Peyer's patch (tissue), 4 donors: ENCODE data around the gene RBM19. TPM values are rescaled to one million over a fixed set of nuclear protein-coding genes. Genes with fewer than 3 reads are reported as not detected.
"Not testable (repeated sequence)": the region's sequence is repeated elsewhere in the genome, so short reads cannot be mapped to it uniquely, and the experiment has no call there.

Experiments
- DNase-seq, 3 donors: peaks; one replicate each; pipeline ENCODE4 v3.0.0-alpha.2; 2017 to 2019
- H3K27ac ChIP-seq, 4 donors: fragments of 200-600 bp; sonication (generic); one replicate each; pipeline ENCODE4 v1.5.1; 2016 to 2019
- H3K27me3 ChIP-seq, 2 donors: fragments of 200-600 bp; sonication (generic); one replicate each; pipeline ENCODE4 v1.5.1; 2019
- H3K36me3 ChIP-seq, 3 donors: fragments of 200-600 bp; sonication (generic); one replicate each; pipeline ENCODE4 v1.5.1; 2016 to 2019
- H3K4me1 ChIP-seq, 4 donors: fragments of 200-600 bp; sonication (generic); one replicate each; pipeline ENCODE4 v1.5.1; 2016 to 2019
- H3K4me3 ChIP-seq, 4 donors: fragments of 200-600 bp; sonication (generic); 1 replicate in 3 of 4; 2 replicates in 1 of 4; pipeline ENCODE4 v1.5.1; 2016 to 2019; ENCODE audit warnings: mild to moderate bottlenecking in 1 of 4
- H3K9me3 ChIP-seq, 4 donors: fragments of 200-600 bp; sonication (generic); one replicate each; pipeline ENCODE4 v1.5.1; 2016 to 2019; ENCODE audit warnings: mild to moderate bottlenecking in 1 of 4
- CTCF ChIP-seq, 6 experiments: fragments of 450-650 bp in 4 of 6; fragments of 200-600 bp in 2 of 6; sonication (generic) in 1 of 6; IDR thresholded peaks; one replicate each; pipeline ENCODE4 v1.5.1; 2017 to 2019; ENCODE audit warnings: antibody characterized with exemption in 6 of 6, mild to moderate bottlenecking in 3 of 6, moderate library complexity in 1 of 6
- POLR2A ChIP-seq, 2 donors: fragments of 450-650 bp; IDR thresholded peaks; one replicate each; pipeline ENCODE4 v1.5.1; 2017; ENCODE audit warnings: antibody characterized with exemption in 2 of 2, mild to moderate bottlenecking in 2 of 2, moderate library complexity in 2 of 2
- total RNA-seq, 4 donors: library from RNA; depleted of rRNA; stranded (reverse); fragments of >200 nt; gene quantifications; one replicate each; pipeline ENCODE4 v1.1.0, GENCODE V29; 2016

RBM19 gene
- total RNA-seq, 4 donors from 2014 or later = 20.7 to 178 (median 48.0) TPM

- Histone ChIP-seq H3K4me3 (no peak overlapping the region), H3K9me3 (no peaks in the 10 kb centered on the region), H3K36me3 (no peaks in the 10 kb centered on the region), H3K27ac (no peak overlapping the region), H3K27me3 (no peaks in the 10 kb centered on the region), H3K4me1 (no peaks in the 10 kb centered on the region)
- no peak for DNase-seq
- TF ChIP-seq CTCF (IDR thresholded peaks at IDR 0.05) (no peak), POLR2A (IDR thresholded peaks at IDR 0.05) (no peak)
These were observed 31.2 kb upstream of the RBM19 start for GRCh38 chr12:113997365-113997764.

GRCh38 chr12:113996026-113996425 is 29.9 kb upstream of the RBM19 start:
- H3K36me3 ChIP-seq = no peaks in the 10 kb centered on the region
- H3K27ac ChIP-seq = no peak overlapping the region
- no peak overlapping the region for H3K4me3 ChIP-seq
- TF ChIP-seq POLR2A (IDR thresholded peaks at IDR 0.05) = no peak
- TF ChIP-seq CTCF (IDR thresholded peaks at IDR 0.05) = no peak
- H3K4me1 ChIP-seq = no peaks in the 10 kb centered on the region
- H3K9me3 ChIP-seq = no peaks in the 10 kb centered on the region
- no peaks in the 10 kb centered on the region for H3K27me3 ChIP-seq
- no peak for DNase-seq

- no peak overlapping the region for H3K4me3 ChIP-seq
- no peaks in the 10 kb centered on the region for H3K9me3 ChIP-seq
- no peaks in the 10 kb centered on the region for H3K27me3 ChIP-seq
- TF ChIP-seq POLR2A (IDR thresholded peaks at IDR 0.05) = no peak
- no peak for TF ChIP-seq CTCF (IDR thresholded peaks at IDR 0.05)
- H3K4me1 ChIP-seq = no peaks in the 10 kb centered on the region
- DNase-seq = no peak
- H3K36me3 ChIP-seq = no peaks in the 10 kb centered on the region
- H3K27ac ChIP-seq = no peak overlapping the region
These were observed 27.9 kb upstream of the RBM19 start for GRCh38 chr12:113994051-113994450.

GRCh38 chr12:113992751-113993150 is 26.6 kb upstream of the RBM19 start:
- not testable (repeated sequence) for H3K4me3 ChIP-seq, H3K9me3 ChIP-seq, H3K36me3 ChIP-seq, H3K27me3 ChIP-seq, DNase-seq, H3K27ac ChIP-seq, H3K4me1 ChIP-seq

GRCh38 chr12:113991224-113992044 is 25.3 kb upstream of the RBM19 start:
- Histone ChIP-seq H3K27me3 (no peaks in the 10 kb centered on the region), H3K9me3 (no peaks in the 10 kb centered on the region), H3K4me1 (no peaks in the 10 kb centered on the region), H3K36me3 (no peaks in the 10 kb centered on the region), H3K4me3 (no peak overlapping the region), H3K27ac (no peak overlapping the region)
- TF ChIP-seq CTCF (IDR thresholded peaks at IDR 0.05) (no peak), POLR2A (IDR thresholded peaks at IDR 0.05) (no peak)
- DNase-seq = no peak

GRCh38 chr12:113990250-113991223 is 24.4 kb upstream of the RBM19 start:
- H3K27me3 ChIP-seq = no peaks in the 10 kb centered on the region

More at GRCh38 chr12:113990250-113991223, 24.4 kb upstream of the RBM19 start:
- no peak for TF ChIP-seq POLR2A (IDR thresholded peaks at IDR 0.05)
- TF ChIP-seq CTCF (IDR thresholded peaks at IDR 0.05) = no peak
- no peaks in the 10 kb centered on the region for H3K4me1 ChIP-seq
- no peaks in the 10 kb centered on the region for H3K9me3 ChIP-seq
- H3K36me3 ChIP-seq = no peaks in the 10 kb centered on the region
- no peak overlapping the region for H3K27ac ChIP-seq
- H3K4me3 ChIP-seq = no peak overlapping the region
- no peak for DNase-seq
